ENCODE results near the gene CIRBP. TPM values are rescaled to one million over a fixed set of nuclear protein-coding genes. Genes with fewer than 3 reads are reported as not detected.

Gene CIRBP
- total and polyA plus RNA-seq, 2 of the 13 experiments (the other 11 are each of a cell fraction or from before 2014, with no cell fraction given) = 133 to 140 TPM

- TF ChIP-seq ZNF446 (CRISPR knock-in tag; IDR thresholded peaks at IDR 0.05) (peak; percentile 15; the same call in 1 of the 2 replicates), SPEN (CRISPR knock-in tag; IDR thresholded peaks at IDR 0.05; ENCODE audit: low read depth) (peak; percentile 92), FIP1L1 (IDR thresholded peaks at IDR 0.05; ENCODE audit: borderline replicate concordance, insufficient read depth, low read depth, low read length) (no peak), REST (IDR thresholded peaks at IDR 0.05; ENCODE audit: borderline replicate concordance in 1 of 2, low read depth in 1 of 2, low read length in 2 of 2) (no peak), LBX2 (CRISPR knock-in tag; IDR thresholded peaks at IDR 0.05; ENCODE audit: borderline replicate concordance) (0 out of 2 replicates have a peak, but pooled peaks have one; percentile 45), ZNF83 (CRISPR knock-in tag; IDR thresholded peaks at IDR 0.05; ENCODE audit: borderline replicate concordance) (no peak), MIXL1 (CRISPR knock-in tag; IDR thresholded peaks at IDR 0.05) (no peak), PRDM15 (CRISPR knock-in tag; IDR thresholded peaks at IDR 0.05) (peak; percentile 50; the same call in 1 of the 2 replicates), ZNF280B (CRISPR knock-in tag; IDR thresholded peaks at IDR 0.05; ENCODE audit: borderline replicate concordance) (no peak; the same call in none of the 2 replicates), CREM (IDR thresholded peaks at IDR 0.05) (peak; percentile 97), CREM (CRISPR knock-in tag; IDR thresholded peaks at IDR 0.05) (peak; percentile 60; the same call in 1 of the 2 replicates), CBFB (CRISPR knock-in tag; IDR thresholded peaks at IDR 0.05) (0 out of 2 replicates have a peak, but pooled peaks have one; percentile 37), ZNF234 (CRISPR knock-in tag; conservative IDR thresholded peaks at IDR 0.05) (no peak), KDM5A (IDR thresholded peaks at IDR 0.05; ENCODE audit: borderline replicate concordance, low read length) (peak; percentile 62; the same call in 1 of the 2 replicates), U2AF1 (optimal IDR thresholded peaks at IDR 0.05; ENCODE audit: low read depth, low read length) (no peak), ZNF180 (CRISPR knock-in tag; IDR thresholded peaks at IDR 0.05; ENCODE audit: borderline replicate concordance, low read depth) (no peak), ZNF550 (CRISPR knock-in tag; IDR thresholded peaks at IDR 0.05; ENCODE audit: borderline replicate concordance) (no peak), PHF8 (CRISPR knock-in tag; IDR thresholded peaks at IDR 0.05) (no peak)
Observed at GRCh38 chr19:1241417-1242095, 27.6 kb upstream of the CIRBP start, which contains the start of gene ATP5F1D (continued).

Measured in HepG2 (cell line).